SK-N-SH (cell line): Measurements from ENCODE around the gene NPW. TPM values are rescaled to one million over a fixed set of nuclear protein-coding genes. Genes with fewer than 3 reads are reported as not detected.

Experiments used
- CTCF ChIA-PET: fragments of 300-600, 350-600 bp; formaldehyde crosslinking; extraction: SDS; loops from one replicate; lab custom pipeline; 2021; lab: Yijun Ruan, JAX
- POLR2A ChIA-PET: fragments of 350-600 bp; sonication (Branson Sonifier 250); formaldehyde crosslinking; extraction: SDS; loops from one replicate; lab custom pipeline; 2020; ENCODE audit warnings: antibody characterized with exemption, inconsistent platforms; lab: Yijun Ruan, JAX
- DNase-seq: peaks from one replicate; pipeline ENCODE4 v3.0.0; 2012
- H2AFZ ChIP-seq: fragments of 200-600 bp; sonication (generic); 2 replicates; pipeline ENCODE4 v1.8.1; 2016; ENCODE audit warnings: antibody characterized with exemption, mild to moderate bottlenecking, low read depth
- H3F3A ChIP-seq: fragments of 200-600 bp; sonication (generic); replicated peaks from 2 replicates; pipeline ENCODE3; 2016; ENCODE audit warnings: antibody characterized with exemption, mild to moderate bottlenecking; ENCODE audit not compliant: insufficient read depth
- H3K27ac ChIP-seq, 2 experiments: fragments of 200-500 bp in 1 of 2; fragments of 200-600 bp in 1 of 2; sonication (Bioruptor generic) in 1 of 2; sonication (generic), shearing (Covaris generic) in 1 of 2; 2 replicates each; pipeline versions ENCODE4 v1.5.1 to v1.6.1; 2014 to 2016; ENCODE audit warnings: low read depth in 2 of 2, inconsistent platforms in 1 of 2, low read length in 1 of 2, mild to moderate bottlenecking in 1 of 2, mixed read lengths in 1 of 2
- H3K27me3 ChIP-seq: fragments of 200-600 bp; sonication (generic), shearing (Covaris generic); 2 replicates; pipeline ENCODE4 v1.6.1; 2016; ENCODE audit warnings: mixed run types; ENCODE audit not compliant: insufficient read depth
- H3K36me3 ChIP-seq, 2 experiments: fragments of 200-500 bp in 1 of 2; fragments of 200-600 bp in 1 of 2; sonication (Bioruptor generic) in 1 of 2; sonication (generic) in 1 of 2; replicated peaks in 1 of 2; 2 replicates each; pipeline versions ENCODE3 to v1.5.1; 2014 to 2016; ENCODE audit warnings: low read length in 1 of 2, mild to moderate bottlenecking in 1 of 2; ENCODE audit not compliant: insufficient read depth in 2 of 2, control insufficient read depth in 1 of 2
- H3K4me1 ChIP-seq, 2 experiments: fragments of 200-500 bp in 1 of 2; fragments of 200-600 bp in 1 of 2; sonication (Bioruptor generic) in 1 of 2; sonication (generic), shearing (Covaris generic) in 1 of 2; 2 replicates each; pipeline versions ENCODE4 v1.5.1 to v1.6.1; 2014 to 2016; ENCODE audit warnings: low read depth in 1 of 2, low read length in 1 of 2, mixed run types in 1 of 2; ENCODE audit not compliant: insufficient read depth in 2 of 2, control insufficient read depth in 1 of 2
- H3K4me2 ChIP-seq: fragments of 200-600 bp; sonication (generic), shearing (Covaris generic); 2 replicates; pipeline ENCODE4 v1.6.1; 2017; ENCODE audit warnings: mixed run types
- H3K4me3 ChIP-seq, 2 experiments: fragments of 200-500 bp in 1 of 2; fragments of 200-600 bp in 1 of 2; sonication (Bioruptor generic) in 1 of 2; sonication (generic), shearing (Covaris generic) in 1 of 2; 2 replicates each; pipeline versions ENCODE4 v1.5.1 to v1.8.1; 2014 to 2016; ENCODE audit warnings: low read depth in 2 of 2, inconsistent platforms in 1 of 2, low read length in 1 of 2, mild to moderate bottlenecking in 1 of 2, mixed read lengths in 1 of 2, moderate library complexity in 1 of 2
- H3K79me2 ChIP-seq: fragments of 200-600 bp; sonication (generic); 2 replicates; pipeline ENCODE4 v1.8.1; 2017; ENCODE audit warnings: mild to moderate bottlenecking; ENCODE audit not compliant: insufficient read depth
- H3K9ac ChIP-seq: fragments of 200-600 bp; sonication (generic); 2 replicates; pipeline ENCODE4 v1.6.1; 2017; ENCODE audit warnings: mixed run types
- H3K9me2 ChIP-seq: fragments of 200-600 bp; sonication (generic); 2 replicates; pipeline ENCODE4 v1.6.1; 2017; ENCODE audit warnings: mixed run types
- H3K9me3 ChIP-seq: fragments of 200-600 bp; sonication (generic); 2 replicates; pipeline ENCODE4 v1.6.1; 2017; ENCODE audit warnings: mixed run types, mild to moderate bottlenecking, moderate library complexity
- H4K20me1 ChIP-seq: fragments of 200-600 bp; sonication (generic); 2 replicates; pipeline ENCODE4 v1.6.1; 2017; ENCODE audit warnings: mild to moderate bottlenecking, mixed run types; ENCODE audit not compliant: insufficient read depth
- CTCF ChIP-seq: fragments of 200-600 bp; sonication (generic); IDR thresholded peaks from 2 replicates; pipeline ENCODE4 v1.6.1; 2017; ENCODE audit warnings: antibody characterized with exemption, mild to moderate bottlenecking, moderate library complexity
- EP300 ChIP-seq, 2 experiments: IDR thresholded peaks; 2 replicates each; pipeline versions ENCODE4 v1.4.0 to v1.6.1; 2012; ENCODE audit warnings: borderline replicate concordance in 1 of 2, low read depth in 1 of 2, low read length in 1 of 2
- EZH2phosphoT487 ChIP-seq: fragments of 200-600 bp; sonication (generic); IDR thresholded peaks from 2 replicates; pipeline ENCODE4 v1.6.1; 2017; ENCODE audit warnings: low read depth, mixed run types, mild to moderate bottlenecking, antibody characterized with exemption, moderate library complexity, borderline replicate concordance
- FOXJ3 ChIP-seq: sonication (generic); formaldehyde crosslinking; IDR thresholded peaks from 2 replicates; pipeline ENCODE4 v1.5.1; 2020; ENCODE audit warnings: mild to moderate bottlenecking, missing genetic modification reagents
- FOXM1 ChIP-seq: IDR thresholded peaks from 2 replicates; pipeline ENCODE4 v1.4.0; 2012; ENCODE audit warnings: low read depth, mild to moderate bottlenecking
- GABPA ChIP-seq: IDR thresholded peaks from 2 replicates; pipeline ENCODE4 v1.4.0; 2012; ENCODE audit warnings: low read depth, mild to moderate bottlenecking
- GATA2 ChIP-seq: sonication (generic); formaldehyde crosslinking; IDR thresholded peaks from 2 replicates; pipeline ENCODE4 v1.5.0; 2020; ENCODE audit warnings: mild to moderate bottlenecking, missing genetic modification reagents
- JUND ChIP-seq: IDR thresholded peaks from 2 replicates; pipeline ENCODE4 v1.4.0; 2012
- NFIC ChIP-seq: IDR thresholded peaks from 2 replicates; pipeline ENCODE4 v1.4.0; 2012; ENCODE audit warnings: borderline replicate concordance
- NRF1 ChIP-seq: IDR thresholded peaks from 2 replicates; pipeline ENCODE4 v1.6.1; 2012; ENCODE audit warnings: low read depth, mild to moderate bottlenecking, low read length
- RCOR1 ChIP-seq: fragments of 150-350 bp; IDR thresholded peaks from 2 replicates; pipeline ENCODE4 v1.6.1; 2017; ENCODE audit warnings: antibody characterized with exemption, low read length
- RFX5 ChIP-seq: IDR thresholded peaks from 2 replicates; pipeline ENCODE4 v1.6.1; 2012; ENCODE audit warnings: mild to moderate bottlenecking, improper control_type of control experiment, low read length
- RXRA ChIP-seq: IDR thresholded peaks from 2 replicates; pipeline ENCODE4 v1.4.0; 2012; ENCODE audit warnings: low read depth, mild to moderate bottlenecking, borderline replicate concordance
- SIN3A ChIP-seq: IDR thresholded peaks from 2 replicates; pipeline ENCODE4 v1.6.1; 2012; ENCODE audit warnings: low read depth, mild to moderate bottlenecking, low read length, moderate library complexity, borderline replicate concordance
- SMC3 ChIP-seq: IDR thresholded peaks from 2 replicates; pipeline ENCODE4 v1.6.1; 2012; ENCODE audit warnings: low read depth, low read length, improper control_type of control experiment
- TEAD4 ChIP-seq: IDR thresholded peaks from 2 replicates; pipeline ENCODE4 v1.4.0; 2012; ENCODE audit warnings: mild to moderate bottlenecking, borderline replicate concordance; ENCODE audit not compliant: insufficient read depth
- YY1 ChIP-seq: IDR thresholded peaks from 2 replicates; pipeline ENCODE4 v1.4.0; 2012; ENCODE audit warnings: low read depth, mild to moderate bottlenecking
- WGBS: methylation state at CpG from one replicate; pipeline ENCODE4 v1.1.6; 2017; ENCODE audit warnings: low lambda C conversion rate; 5-methylcytosine and 5-hydroxymethylcytosine counted together
- polyA plus RNA-seq, 3 experiments: library from polyadenylated mRNA; depleted of rRNA; stranded (reverse); fragments of >200 nt; gene quantifications; 2 replicates each; pipeline ENCODE4 v1.2.3, GENCODE V29; 2012
- TF ChIP-seq, protein P1 (sequence below): IDR thresholded peaks from 2 replicates; pipeline ENCODE4; 2012

NPW gene
- polyA plus RNA-seq, 1 of the 3 experiments (the other 2 are of a cell fraction), result 1.1 TPM

GRCh38 chr16:1984347-1985225 is 35.0 kb upstream of the NPW start:
- Histone ChIP-seq H4K20me1 (no peaks in the 10 kb centered on the region), H3K27me3 (no peaks in the 10 kb centered on the region), H3K36me3 (peaks cover 5 to 13% of the 10 kb centered on the region in 2 experiments), H3K9ac (peak overlapping the region; percentile 85), H3F3A (peaks cover 15% of the 10 kb centered on the region), H3K4me1 (peaks cover 8 to 29% of the 10 kb centered on the region in 2 experiments; a peak in 2 of 4 replicates), H3K4me2 (peak overlapping the region; percentile 99), H3K27ac (peak overlapping the region; percentile 39 to 95), H3K9me3 (no peaks in the 10 kb centered on the region), H2AFZ (no peak overlapping the region), H3K9me2 (no peaks in the 10 kb centered on the region), H3K79me2 (peaks cover 19% of the 10 kb centered on the region; the same call in 1 of the 2 replicates), H3K4me3 (peak overlapping the region; percentile 77 to 80)
- WGBS, result 51% methylated on average over 9 of the region's 58 CpGs
- DNase-seq, result no peak
- CTCF ChIA-PET, result interaction anchor here (0.6 to 12.9 kb wide), 6 partner anchors 13 to 1090 kb away, joined by 3 to 108 read pairs (median 5); partner anchors contain the start of gene TBL3
- POLR2A ChIA-PET, result interaction anchor here (0.6 to 1.8 kb wide), 5 partner anchors 11 to 171 kb away, joined by 3 to 9 read pairs (median 5); partner anchors contain the start of genes RPS2, TBL3 and TRAF7
- TF ChIP-seq EZH2phosphoT487 (no peak), SMC3 (no peak), YY1 (no peak; the same call in 1 of the 2 replicates), GABPA (no peak), TEAD4 (no peak), RXRA (no peak), SIN3A (no peak), FOXM1 (no peak), JUND (no peak), RCOR1 (no peak), NRF1 (no peak), EP300 (IDR thresholded peaks at IDR 0.05; ENCODE audit: borderline replicate concordance in 1 of 2, low read depth in 1 of 2, low read length in 1 of 2) (no peak), GATA2 (CRISPR knock-in tag) (no peak), FOXJ3 (no peak), NFIC (no peak; the same call in 1 of the 2 replicates), CTCF (no peak), RFX5 (no peak)
- TF ChIP-seq, protein P1, sequence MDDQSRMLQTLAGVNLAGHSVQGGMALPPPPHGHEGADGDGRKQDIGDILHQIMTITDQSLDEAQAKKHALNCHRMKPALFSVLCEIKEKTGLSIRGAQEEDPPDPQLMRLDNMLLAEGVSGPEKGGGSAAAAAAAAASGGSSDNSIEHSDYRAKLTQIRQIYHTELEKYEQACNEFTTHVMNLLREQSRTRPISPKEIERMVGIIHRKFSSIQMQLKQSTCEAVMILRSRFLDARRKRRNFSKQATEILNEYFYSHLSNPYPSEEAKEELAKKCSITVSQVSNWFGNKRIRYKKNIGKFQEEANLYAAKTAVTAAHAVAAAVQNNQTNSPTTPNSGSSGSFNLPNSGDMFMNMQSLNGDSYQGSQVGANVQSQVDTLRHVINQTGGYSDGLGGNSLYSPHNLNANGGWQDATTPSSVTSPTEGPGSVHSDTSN, result no peak
